DMS153 treated with DMSO at 0.1 percent for 48 hours (cell line): Measurements from ENCODE around the gene CDC42BPG.

Experiments
- DNase-seq: peaks from one replicate; lab custom pipeline; 2025; ENCODE audit not compliant: unreplicated experiment; lab: John Stamatoyannopoulos, UW

Gene CDC42BPG

DNA sequence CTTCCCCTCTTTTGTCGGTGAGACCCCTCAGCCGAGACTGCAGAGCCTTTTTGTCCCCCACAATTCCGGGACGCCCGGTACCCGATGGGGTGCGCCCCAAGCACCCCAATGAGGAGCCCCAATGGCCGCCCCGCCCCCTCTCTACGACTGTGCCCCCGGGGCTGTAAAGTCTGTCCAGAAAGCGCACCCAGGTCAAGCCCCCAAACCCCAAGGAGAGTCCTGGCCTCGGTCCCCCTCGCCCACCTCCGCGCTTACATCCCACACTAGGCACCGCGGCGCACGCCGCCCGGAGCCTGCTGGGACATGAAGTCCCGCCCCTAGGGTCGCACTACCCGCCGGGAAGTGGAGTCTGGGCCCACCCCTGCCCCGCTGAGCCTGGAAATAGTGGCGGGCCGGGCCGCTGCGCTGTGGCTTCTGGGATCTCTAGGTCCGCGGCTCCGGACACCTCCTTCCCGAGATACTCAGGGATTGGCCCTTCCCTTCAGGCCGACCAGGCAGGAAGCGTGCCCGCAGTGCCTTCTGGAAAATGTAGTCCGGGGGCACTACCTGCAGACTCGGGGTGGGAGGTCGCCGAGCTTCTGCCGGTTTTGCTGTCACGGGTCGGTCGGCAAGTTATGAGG is 34.1 kb downstream of the CDC42BPG start, which contains the start of gene MEN1:
Gene MEN1 (minus strand): TSS at position 281 of the 620 bp plus-strand sequence. CDS start 442 bp downstream, outside the sequence.
- peak; percentile 94 for DNase-seq

DNA sequence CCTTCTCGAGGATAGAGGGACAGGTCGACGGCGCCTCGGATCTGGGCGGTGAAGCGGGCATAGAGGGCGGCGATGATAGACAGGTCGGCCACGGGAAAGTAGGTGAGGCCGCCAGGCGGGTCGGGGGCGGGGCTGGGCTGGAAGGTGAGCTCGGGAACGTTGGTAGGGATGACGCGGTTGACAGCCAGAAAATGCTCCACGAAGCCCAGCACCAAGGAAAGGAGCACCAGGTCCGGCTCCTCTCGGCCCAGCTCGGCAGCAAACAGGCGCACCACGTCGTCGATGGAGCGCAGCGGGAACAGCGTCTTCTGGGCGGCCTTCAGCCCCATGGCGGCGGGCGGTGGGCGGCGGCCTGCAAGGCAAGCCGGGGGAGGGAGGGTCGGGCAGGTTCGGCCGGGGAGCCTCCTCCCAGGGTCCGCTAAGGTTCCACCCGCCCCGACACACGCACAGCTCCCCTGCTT is 34.6 kb downstream of the CDC42BPG start:
- DNase-seq = no peak

DNA sequence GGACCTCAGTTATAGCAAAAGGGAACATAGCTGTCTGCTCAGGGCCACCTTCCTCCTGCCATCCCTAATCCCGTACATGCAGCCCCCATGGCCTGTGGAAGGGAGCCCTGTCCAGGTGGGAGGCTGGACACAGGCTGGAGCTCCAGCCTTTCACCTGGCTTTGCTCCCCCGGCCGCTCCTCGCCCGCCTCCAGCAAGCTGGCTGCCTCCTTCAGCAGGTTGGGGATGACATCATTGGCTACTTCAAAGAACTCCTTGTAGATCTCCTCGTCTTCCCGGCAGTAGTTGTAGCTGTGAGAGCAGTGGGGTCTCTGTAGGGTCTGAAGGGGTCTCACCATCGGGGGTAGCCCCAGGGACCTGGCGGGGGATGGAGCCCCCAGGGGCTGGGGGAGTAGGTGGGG is 39.0 kb downstream of the CDC42BPG start:
- DNase-seq = no peak

DNA sequence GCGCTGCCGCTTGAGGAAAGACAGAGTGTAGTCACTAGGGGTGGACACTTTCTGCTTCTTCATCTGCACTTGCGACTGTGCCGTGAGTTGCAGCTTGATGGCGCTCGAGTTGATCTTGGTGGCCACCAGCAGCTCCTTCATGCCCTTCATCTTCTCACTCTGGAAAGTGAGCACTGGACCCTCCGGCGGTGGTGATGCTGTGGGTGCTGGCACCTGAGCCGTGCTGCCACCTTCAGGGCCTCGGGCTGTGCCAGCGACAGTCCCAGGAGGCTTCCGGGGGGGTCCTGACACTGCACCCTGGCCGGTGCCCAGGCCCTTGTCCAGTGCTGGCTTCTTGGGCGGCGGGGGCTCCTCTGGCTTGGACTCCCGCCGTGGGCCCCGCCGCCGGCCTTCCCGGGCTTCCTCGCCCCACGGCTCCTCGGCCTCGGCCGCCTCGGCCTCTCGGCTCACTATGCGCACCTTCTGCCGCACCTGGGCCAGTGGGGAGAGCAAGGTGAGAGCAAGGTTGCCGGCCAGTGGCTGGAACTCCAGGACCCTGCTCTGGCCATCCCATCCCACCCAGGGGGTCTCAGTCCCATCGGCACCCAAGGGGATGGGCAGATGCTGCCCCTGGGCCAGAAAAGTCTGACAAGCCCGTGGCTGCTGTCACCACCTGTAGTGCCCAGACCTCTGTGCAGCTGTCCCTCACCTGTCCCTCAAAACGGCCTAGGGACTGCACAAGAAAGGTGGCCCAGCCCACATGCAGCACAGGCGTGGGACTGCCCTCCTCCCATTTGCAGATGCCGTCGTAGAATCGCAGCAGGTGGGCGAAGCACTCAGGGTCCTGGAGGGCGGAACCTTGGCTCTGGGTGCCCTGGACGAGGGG is 39.9 kb downstream of the CDC42BPG start:
- no peak for DNase-seq

DNA sequence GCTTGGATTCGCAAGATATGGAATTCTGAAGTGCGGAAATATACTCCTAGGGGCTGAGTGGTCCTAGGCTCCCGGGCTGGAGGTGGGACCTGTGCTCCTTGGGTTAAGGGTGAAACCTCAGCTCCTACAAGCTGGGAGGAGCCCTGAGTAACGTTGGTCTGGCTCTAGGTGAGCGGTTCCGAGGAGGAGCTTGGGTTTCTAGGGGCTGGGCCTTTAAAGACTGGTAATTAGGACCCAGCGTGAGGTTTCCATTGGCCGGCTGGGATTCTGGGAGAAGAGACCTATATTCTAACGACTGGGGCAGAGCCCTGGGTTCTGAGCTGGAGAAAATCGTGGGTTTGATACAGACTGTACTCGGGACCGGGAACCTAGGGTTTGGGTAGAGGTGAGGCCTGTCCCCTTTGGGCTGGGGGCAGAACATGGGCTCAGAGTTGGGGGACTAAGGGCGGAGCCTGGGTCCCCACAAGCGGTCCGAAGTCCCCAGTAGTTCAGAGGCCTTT is 40.6 kb downstream of the CDC42BPG start:
- DNase-seq = no peak

DNA sequence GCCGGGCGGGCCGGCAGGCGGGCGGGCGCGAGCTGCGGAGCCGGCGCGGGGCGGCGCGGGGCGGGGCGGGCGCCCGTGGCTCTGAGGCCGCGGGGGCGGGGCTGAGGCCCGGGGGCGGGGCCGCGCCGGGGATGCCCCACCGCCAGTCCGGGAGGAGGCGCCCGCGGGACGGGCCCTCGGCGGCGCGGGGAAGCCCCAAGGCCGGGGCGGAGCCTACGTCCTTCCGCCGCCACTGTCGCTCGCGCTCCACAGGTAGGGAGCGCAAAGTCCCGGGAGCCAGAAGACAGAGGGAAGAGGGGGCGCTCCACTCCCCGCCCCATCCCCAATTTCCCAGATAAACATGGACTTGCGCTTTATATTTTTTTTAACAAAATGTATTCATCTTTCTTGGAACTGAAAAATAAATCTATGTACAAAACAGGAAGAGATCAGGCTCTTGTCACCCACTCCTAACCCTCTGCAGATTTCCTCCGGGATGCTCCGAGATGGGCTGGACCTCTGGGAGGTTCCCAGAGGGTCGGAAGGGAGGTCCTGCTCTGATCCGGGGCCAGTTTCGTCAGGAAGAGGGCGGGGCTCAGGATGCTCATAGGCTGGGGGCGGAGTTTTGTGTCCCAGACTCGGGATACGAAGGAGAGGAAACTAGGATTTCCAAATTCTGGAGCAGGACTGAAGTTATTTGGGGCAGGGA is 41.2 kb downstream of the CDC42BPG start, which contains the start of gene MAP4K2:
Gene MAP4K2 (minus strand): TSS at position 57 of the 688 bp plus-strand sequence. CDS start 65 bp downstream, outside the sequence.
- DNase-seq = peak; percentile 49

DNA sequence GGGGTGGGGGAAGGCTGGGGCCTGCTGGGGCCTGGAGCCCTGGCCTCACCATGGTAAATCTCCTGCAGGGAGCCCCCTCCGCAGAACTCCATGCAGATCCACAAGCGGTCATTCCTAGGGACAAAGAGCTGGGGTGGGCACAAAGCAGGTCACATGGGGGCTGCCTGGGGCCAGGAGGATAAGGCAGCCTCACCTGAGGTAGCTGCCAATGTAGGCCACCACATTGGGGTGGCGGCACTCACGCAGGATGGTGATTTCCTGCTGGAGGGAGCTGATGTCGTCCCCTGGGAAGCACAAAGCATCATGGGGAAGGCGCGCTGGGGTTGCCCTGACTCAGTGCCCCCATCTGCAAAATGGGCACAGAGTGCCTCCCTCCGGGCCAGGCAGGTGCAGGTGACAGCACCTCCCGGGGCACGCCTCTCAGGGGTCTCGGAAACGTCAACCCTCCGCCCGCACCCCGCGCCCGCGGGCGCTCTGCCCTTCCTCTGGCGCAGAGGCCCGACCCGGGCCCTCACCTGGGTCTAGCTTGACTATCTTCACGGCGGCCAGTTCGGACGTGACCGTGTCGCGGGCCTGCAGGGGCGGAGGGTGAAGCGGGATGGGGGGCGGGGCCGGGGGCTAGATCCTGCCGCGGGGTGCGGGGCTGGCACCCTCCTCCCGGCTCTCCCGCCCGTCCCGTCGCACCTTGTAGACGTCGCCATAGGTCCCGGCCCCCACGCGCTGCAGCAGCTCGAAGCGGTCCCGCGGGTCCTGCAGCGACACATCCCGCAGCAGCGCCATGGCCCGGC is 41.9 kb downstream of the CDC42BPG start:
- no peak for DNase-seq

DNA sequence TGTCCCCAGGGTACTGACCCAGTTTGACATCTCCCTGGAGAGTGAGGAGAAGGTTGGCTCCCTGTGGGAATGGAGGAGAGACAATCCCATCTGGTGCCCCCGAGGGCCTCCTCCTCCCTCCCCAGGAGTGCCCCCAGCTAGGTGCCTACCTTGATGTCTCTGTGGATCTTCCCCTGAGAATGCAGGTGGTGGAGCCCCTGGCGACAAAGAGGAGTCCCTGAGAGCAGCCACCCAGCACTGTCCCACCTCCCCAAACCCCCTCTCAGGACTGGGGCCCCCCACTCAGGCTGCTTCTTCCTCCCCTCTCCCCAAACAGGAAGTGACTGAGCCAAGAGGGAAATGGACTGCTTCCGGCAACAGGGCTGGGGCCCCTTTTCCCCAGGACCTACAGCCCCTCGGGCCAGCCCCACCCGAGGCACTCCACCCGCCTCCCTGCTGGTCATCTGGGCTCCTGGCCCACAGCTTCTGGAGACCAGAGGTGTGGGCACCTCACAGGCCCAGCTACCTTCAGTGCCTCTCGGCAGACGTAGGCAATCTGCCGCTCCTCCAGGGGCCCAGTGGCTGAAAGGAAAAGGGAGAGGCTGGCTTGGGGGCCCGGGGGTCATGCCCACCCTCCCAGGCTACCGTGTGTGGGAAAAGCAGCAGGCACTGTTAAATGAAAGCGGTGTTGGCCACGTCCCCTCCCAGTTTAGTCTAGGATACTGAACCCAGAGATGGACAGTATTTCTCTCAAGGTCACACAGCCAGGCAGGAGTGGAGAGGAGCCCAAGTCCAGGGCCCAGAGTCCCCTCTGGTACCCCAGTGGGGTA is 42.7 kb downstream of the CDC42BPG start:
- DNase-seq = no peak

DNA sequence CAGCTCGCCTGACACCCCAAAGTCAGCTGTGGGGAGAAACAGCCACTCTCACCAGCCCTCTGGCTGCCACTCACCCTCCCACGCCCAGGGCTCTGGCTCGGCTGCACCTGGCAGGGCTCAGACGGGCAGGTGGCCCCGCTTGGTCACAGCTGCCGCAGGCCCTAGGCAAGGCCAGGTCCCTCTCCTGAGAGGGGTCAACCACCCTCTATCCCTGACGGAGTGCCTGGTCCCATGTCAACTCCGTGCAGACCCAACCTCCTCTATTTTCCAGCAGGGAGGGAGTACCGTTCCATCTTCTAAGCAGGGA is 43.3 kb downstream of the CDC42BPG start:
- no peak for DNase-seq

DNA sequence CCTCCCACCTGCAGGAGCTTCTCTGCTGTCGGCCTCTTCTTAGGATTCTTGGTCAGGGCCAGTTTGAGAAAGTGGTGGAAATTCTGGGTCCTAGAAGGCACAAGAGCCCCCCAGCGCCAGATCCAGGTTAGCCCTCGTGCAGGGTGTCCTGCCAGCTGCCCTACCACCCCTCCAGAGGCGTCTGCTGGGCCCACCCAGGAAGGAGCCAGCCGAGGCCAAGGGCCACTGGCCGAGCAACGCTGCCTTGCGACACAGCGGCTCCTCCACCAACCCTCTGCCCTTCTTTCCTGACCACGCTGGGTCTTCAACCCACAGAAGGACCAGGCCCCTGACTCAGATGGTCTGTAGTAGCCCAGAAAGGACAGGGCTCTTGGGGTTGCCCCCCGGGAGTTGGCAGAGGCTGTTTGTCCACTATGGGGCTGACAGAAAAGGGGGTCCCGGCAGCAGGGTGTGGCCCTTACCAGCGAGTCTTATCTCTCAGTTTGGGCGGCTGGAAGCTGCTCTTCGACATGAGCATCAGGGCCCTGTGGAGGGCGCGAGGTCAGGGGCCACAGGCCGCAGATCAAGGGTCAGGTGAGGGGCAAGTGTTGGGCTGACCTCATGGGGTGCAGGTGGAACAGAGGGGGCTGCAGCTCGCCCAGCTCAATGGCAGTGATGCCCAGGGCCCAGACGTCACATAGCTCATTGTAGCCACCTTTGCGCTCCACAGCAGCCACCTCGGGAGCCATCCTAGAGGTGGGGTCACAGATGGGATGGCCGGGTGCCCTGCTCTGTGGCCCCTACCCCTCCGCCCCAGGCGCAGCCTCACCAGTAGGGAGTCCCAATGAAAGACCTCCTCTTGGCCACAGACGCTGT is 43.9 kb downstream of the CDC42BPG start:
- DNase-seq = no peak

DNA sequence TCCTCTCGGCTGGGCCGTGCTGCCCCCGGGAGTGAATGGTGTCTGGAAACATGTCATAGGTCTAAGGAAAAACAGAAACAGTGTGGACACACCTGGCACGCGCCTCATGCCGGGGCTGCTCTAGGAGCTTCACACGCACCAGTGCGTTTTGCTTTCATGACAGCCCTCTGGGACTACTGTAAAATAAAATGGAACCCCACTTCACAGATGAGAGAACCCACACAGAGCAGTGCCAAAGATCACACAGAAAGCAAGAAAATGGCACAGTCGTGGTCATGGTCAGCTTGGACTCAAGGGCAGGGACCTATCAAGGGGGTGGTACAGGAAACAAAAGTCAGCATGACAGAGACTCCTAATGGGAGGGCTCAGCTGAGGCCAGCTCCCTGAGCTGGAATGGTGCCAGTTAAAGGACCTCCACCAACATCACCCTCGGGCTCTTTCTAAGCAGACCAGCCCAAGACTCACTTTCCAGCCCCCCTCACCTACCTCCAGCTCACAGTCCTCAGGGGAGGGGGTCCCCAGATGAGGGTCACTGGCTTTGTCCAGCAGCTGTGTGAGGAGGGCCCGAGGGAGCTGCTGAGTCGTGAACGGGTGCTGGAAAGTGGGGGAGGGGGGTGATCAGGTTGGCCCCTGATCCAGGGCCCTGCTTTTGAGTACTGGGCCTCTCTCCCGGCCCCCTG is 44.7 kb downstream of the CDC42BPG start:
- no peak for DNase-seq

DNA sequence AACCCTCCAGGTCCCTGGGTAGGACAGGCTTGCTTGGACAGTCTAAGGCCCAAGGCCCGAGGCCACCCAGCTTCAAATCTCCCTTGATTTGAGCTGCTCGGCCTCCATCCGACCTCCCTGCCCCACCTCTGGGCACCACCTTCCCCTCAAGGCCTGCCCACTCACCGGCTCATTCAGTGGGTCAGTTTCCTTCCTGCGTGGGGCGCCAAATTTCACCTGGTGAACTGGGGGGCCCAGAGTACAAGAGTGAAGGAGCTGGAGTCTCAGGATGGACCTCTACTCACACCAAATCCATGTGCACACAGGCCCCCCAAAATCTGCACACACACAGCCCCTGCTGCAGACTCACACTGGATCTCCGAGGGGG is 45.2 kb downstream of the CDC42BPG start:
- DNase-seq = no peak

DNA sequence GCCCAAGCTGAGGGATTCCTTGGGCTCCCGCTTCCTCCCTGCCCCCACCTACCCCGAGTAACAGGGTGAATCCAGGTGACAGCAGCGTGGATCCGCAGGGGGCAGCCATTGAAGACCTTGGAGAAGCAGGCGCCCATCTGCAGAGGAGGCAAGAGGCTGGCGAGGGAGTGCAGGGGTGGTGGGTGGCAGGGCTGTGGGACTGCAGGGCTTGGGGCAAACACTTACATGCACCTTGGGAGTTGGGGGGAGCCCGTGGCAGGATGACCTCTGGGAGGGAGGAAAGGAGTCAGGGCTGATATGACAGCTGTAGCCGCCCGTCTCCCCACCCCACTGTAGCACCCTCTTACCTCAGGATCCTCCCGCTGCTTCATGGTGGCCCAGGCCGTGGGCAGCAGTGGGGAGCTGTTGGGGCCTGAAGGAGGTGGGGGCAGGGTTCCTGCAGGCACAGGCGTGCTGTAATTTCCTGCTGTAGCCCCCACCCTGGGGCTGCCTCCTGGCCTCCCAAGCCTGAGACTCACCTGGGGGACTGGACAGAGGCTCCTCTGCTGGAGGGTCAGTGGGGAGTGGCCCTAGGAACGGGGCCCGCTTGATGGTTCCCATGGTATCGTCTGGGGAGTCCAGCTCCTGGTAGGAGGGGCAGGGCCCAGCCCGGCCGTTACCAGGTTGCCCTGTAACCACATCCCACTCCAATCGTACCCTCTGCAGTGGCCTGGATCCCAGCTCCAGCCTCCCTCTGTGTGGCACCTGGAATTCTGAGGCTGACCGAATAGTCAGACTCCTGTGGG is 47.5 kb downstream of the CDC42BPG start:
- DNase-seq = no peak

DNA sequence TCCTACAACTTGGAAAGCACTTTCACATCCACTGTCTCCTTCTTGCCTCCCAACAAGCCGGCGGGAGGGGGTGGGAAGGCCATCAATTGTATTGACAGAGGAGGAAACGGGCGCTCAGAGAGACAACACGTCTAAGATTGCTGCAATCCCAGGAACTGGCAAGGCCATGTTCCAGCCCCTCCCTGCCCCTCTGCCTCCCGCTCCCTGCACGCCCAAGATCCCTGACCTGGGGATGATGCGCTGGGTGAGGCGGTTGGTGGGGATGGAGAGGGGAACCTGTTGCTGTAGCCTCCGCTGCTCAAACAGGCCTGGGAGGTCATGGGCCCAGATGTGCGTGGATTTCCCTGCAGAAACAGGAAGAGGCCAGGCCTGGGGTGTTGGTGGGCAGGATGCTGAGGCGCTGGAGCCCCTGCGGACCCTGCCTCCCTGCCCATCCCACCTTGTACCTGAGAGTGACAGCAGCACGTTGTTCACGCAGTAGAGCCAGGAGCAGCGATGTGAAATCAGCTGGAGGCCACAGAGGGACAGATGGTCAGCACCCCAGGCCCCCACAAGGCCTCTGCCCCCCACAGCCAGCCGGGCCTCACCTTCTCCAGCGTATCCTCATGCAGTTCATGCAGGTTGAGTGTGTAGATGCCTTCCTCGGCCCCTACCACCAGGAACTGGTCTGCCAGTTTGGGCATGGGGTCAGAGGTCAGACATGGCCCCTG is 48.3 kb downstream of the CDC42BPG start:
- DNase-seq = no peak

DNA sequence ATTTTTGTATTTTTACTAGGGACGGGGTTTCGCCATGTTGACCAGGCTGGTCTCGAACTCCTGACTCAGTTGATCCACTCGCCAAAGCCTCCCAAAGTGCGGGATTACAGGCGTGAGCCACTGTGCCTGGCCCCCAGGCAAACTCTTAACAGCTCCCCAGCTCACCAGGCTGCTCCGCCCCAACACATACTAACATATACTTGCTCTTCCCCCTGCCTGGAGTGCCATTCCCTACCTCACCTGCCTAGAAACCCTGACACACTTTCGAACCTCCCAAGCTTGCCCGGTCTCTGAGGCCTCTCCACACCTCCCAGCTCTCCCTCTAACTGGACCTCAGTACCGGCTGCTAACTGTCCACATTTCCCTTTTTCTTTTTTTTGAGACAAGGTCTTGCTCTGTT is 49.9 kb downstream of the CDC42BPG start:
- DNase-seq = no peak

DNA sequence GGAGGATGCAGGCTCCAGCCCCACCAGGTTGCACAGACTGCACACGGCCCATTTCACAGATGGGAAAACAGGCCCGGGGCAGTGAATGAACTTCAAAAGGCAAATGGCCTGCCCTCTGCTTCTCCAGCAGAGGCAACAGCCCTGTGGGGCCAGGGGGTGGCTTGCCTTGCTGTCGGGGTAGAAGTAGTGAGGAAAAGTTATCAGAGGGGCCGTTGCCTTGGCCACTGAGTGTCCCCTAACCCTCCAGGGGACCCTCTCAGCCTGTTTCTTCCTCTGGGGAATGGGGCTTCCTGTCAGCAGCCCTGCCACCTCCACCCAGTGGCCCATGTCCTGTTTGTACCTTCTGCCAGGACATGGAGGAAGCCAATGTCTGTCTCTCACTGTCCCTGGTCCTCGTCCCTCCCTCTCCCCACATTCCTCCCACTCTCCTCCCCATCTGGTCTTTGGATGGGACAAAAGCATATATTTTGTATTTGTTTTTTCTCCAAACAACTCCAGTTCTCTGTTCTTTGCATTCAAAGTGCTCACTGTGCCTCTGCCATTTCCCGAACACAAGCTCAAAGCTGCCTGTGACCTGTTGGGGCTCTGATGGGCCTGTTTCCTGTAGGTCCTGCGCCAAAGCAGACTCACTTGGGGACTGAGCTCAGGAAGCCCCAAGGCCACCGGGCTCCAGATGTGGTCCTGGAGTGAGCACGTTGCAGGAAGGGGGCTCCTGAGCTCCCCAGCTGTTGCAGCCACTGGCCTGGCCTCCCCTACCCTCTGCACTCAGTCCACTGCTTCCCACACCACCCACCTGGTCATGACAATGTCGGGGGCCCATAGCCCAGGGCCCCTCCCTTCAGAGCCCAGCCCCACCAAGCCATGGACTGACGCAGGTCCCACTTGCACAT is 50.9 kb downstream of the CDC42BPG start:
- no peak for DNase-seq
